Metanephros (tissue), 1 donor: ENCODE data around the gene GLOD4. TPM values are rescaled to one million over a fixed set of nuclear protein-coding genes. Genes with fewer than 3 reads are reported as not detected.

ENCODE experiments used
- total RNA-seq: library from RNA; depleted of rRNA; stranded (reverse); fragments of >200 nt; gene quantifications from one replicate; pipeline ENCODE4 v1.2.3, GENCODE V29; 2014

The GLOD4 gene, protein sequence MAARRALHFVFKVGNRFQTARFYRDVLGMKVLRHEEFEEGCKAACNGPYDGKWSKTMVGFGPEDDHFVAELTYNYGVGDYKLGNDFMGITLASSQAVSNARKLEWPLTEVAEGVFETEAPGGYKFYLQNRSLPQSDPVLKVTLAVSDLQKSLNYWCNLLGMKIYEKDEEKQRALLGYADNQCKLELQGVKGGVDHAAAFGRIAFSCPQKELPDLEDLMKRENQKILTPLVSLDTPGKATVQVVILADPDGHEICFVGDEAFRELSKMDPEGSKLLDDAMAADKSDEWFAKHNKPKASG
- 57.9 TPM for total RNA-seq

GRCh38 chr17:781805-782731, at the start of gene GLOD4, which contains the start of gene MRM3:
TSS of gene GLOD4 (minus strand) at chr17:782280. CDS start at chr17:782255, 25 bp downstream.
TSS of gene MRM3 (plus strand) at chr17:782353. CDS start at chr17:782379, 26 bp downstream.

GRCh38 chr17:752002-752619, 30.0 kb downstream of the GLOD4 start, which contains the start of gene GEMIN4:
TSS of gene GEMIN4 (minus strand) at chr17:752264. CDS start at chr17:752142, 122 bp downstream.

DNA sequence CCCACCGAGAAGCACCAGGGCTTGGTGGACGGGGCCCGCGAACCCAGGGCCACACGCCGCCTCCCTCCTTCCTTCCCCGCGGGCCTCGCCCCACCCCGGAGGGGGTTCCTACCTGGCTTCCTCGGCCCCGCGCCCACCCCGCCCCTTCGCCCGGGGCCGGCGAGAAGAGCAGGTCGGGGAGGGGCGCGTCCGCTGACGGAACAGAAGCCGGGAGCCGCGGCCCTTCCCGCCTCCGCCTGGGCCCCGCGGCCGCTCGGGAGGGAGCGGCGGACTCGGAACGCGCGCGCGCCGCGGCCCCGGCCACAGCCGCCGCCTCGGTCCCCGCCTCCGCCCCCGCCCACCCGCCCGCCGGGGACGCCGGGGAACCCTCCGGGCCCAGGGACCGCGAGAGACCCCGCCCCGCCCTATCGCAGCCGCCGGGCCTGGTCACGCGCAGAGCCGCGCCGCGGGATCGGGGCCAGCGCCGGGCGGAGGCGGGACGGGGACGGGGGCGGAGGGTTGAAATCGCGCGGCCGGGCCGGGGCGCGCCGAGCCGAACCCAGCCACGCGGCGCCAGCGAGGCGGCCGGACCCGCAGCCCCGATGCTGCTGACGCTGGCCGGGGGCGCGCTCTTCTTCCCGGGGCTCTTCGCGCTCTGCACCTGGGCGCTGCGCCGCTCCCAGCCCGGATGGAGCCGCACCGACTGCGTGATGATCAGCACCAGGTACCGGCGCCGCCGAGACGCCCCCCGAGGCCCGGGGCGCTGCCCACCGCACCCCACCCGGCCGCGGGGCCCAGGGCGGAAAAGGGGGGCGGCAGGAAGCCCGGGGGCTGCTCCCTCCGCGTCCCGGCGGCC, 49.8 kb downstream of the GLOD4 start, which contains the start of gene TLCD3A:
TLCD3A (plus strand) TSS at position 530 of the 835 bp plus-strand sequence; CDS start at position 582, 52 bp downstream.

Other genes starting within 250 kb of the GLOD4 start
- gene VPS53, start 67.4 kb downstream of the GLOD4 start, total RNA-seq = 31.7 TPM
- gene TLCD3A, start 49.7 kb downstream of the GLOD4 start, total RNA-seq = 16.2 TPM
- gene GEMIN4, start 30.0 kb downstream of the GLOD4 start, total RNA-seq = 20.8 TPM
- gene MRM3, start 73 bp upstream of the GLOD4 start, total RNA-seq = 39.4 TPM
- 50.2 TPM for gene NXN, start 197.5 kb upstream of the GLOD4 start, total RNA-seq
- gene TIMM22, start 214.8 kb upstream of the GLOD4 start, total RNA-seq = 14.4 TPM